Colonic mucosa (tissue), 4 donors: ENCODE measurements around the gene TLL2. TPM values are rescaled to one million over a fixed set of nuclear protein-coding genes. Genes with fewer than 3 reads are reported as not detected.

Experiments used
- DNase-seq: peaks from one replicate; pipeline ENCODE4 v3.0.0-alpha.2; 2020
- H3K27ac ChIP-seq: fragments of 200-600 bp; one replicate; pipeline ENCODE4 v1.8.0; 2021
- H3K27me3 ChIP-seq: fragments of 200-600 bp; one replicate; pipeline ENCODE4 v1.8.0; 2021
- H3K36me3 ChIP-seq: fragments of 200-600 bp; one replicate; pipeline ENCODE4 v1.8.0; 2021
- H3K4me1 ChIP-seq: fragments of 200-600 bp; one replicate; pipeline ENCODE4 v1.8.0; 2021; ENCODE audit warnings: mild to moderate bottlenecking
- H3K4me3 ChIP-seq: fragments of 200-600 bp; one replicate; pipeline ENCODE4 v1.8.0; 2021
- H3K9ac ChIP-seq, 2 donors: one replicate each; pipeline ENCODE4 v1.7.0; 2013; ENCODE audit warnings: control low read depth in 2 of 2, low read depth in 2 of 2, low read length in 2 of 2
- H3K9me3 ChIP-seq: fragments of 200-600 bp; one replicate; pipeline ENCODE4 v1.8.0; 2021
- intact Hi-C: fragments of 100-400 bp; cut with DNase I; formaldehyde crosslinking; loops from one replicate; pipeline ENCODE4 v1.14.1; 2022
- total RNA-seq, 2 donors: library from RNA; stranded (reverse); fragmentation: NEBNext Ultra II Directional in 1 of 2; extraction: Animal tissue kit (Norgen Biotek cat#: 25700) in 1 of 2; gene quantifications; one replicate each; pipeline ENCODE4 v1.2.1, GENCODE V29; 2021
- TF ChIP-seq, protein P1 (sequence below): fragments of 200-600 bp; IDR thresholded peaks from one replicate; pipeline ENCODE4 v1.8.0; 2022; ENCODE audit warnings: antibody characterized with exemption, mild to moderate bottlenecking
- donor health status: healthy.
- donor health status: DM: no; HTN: no; CAD: no.
- donor health status: DM: no; HTN: no; CAD: no.

TLL2 gene
- total RNA-seq, 2 donors from 2014 or later: 0.30 to 0.45 TPM

DNA sequence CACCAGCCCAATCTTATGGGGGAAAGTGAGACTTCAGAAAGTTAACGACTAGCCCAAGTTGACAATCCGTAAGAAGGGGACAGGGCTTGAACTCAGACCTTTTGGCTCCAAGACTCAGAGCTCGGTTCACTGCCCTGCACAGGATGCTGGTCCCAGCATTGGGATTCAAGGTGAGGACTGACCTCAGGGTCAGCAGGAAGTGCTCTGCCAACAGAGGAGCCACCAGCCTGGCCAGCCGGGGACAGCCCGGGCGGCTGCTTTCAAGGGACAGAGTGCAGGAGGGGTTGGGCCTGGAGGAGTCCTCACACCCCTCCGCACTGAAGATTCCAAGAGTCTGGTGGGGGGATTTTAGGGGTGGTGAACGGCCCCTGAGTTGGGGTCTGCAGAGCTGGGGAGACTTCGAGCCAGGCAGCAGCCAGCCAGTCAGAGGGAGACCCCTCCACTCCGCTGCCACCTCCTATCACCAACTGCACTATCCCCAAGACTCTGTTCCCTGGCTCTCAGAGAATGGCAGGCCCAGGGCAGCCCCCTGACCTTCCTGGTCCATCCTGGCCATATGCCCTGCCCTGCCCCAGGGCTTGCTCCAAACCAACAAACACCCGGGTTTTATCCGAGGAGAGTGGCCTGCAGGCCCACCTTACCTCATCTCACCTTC lies 19.7 kb downstream of the TLL2 start:
- Histone ChIP-seq H3K27me3 (no peaks in the 10 kb centered on the region), H3K9ac (no peak overlapping the region), H3K4me1 (no peaks in the 10 kb centered on the region), H3K27ac (no peak overlapping the region), H3K4me3 (no peak overlapping the region), H3K36me3 (no peaks in the 10 kb centered on the region), H3K9me3 (no peaks in the 10 kb centered on the region)
- intact Hi-C loops: no loop called here
- no peak for DNase-seq
- TF ChIP-seq, protein P1, sequence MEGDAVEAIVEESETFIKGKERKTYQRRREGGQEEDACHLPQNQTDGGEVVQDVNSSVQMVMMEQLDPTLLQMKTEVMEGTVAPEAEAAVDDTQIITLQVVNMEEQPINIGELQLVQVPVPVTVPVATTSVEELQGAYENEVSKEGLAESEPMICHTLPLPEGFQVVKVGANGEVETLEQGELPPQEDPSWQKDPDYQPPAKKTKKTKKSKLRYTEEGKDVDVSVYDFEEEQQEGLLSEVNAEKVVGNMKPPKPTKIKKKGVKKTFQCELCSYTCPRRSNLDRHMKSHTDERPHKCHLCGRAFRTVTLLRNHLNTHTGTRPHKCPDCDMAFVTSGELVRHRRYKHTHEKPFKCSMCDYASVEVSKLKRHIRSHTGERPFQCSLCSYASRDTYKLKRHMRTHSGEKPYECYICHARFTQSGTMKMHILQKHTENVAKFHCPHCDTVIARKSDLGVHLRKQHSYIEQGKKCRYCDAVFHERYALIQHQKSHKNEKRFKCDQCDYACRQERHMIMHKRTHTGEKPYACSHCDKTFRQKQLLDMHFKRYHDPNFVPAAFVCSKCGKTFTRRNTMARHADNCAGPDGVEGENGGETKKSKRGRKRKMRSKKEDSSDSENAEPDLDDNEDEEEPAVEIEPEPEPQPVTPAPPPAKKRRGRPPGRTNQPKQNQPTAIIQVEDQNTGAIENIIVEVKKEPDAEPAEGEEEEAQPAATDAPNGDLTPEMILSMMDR: no peak

DNA sequence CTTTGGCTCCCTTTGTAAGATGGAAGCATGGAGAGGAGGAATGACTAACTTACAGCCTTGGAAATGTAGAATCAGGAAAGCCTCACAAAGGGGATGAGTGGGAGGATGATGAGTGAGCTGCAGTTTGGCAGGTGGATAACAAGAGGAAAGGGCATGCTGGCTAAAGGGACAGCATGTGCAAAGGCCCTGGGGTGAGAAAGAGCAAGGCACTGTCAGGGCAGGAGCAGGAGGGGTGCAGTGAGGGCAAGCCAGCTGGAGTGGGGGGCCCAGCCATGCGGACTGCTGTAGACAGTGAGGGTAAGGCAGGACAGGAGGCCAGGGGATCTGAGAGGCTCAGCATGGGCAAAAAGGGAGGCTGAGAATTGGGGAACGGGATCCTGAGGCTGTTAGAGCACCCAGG lies 20.5 kb downstream of the TLL2 start:
- no peaks in the 10 kb centered on the region for H3K36me3 ChIP-seq
- DNase-seq: no peak
- no peaks in the 10 kb centered on the region for H3K9me3 ChIP-seq
- H3K27ac ChIP-seq: no peak overlapping the region
- no peaks in the 10 kb centered on the region for H3K4me1 ChIP-seq
- no peaks in the 10 kb centered on the region for H3K27me3 ChIP-seq
- H3K9ac ChIP-seq: no peak overlapping the region
- TF ChIP-seq, protein P1: no peak
- no peak overlapping the region for H3K4me3 ChIP-seq
- intact Hi-C loops: no loop called here

DNA sequence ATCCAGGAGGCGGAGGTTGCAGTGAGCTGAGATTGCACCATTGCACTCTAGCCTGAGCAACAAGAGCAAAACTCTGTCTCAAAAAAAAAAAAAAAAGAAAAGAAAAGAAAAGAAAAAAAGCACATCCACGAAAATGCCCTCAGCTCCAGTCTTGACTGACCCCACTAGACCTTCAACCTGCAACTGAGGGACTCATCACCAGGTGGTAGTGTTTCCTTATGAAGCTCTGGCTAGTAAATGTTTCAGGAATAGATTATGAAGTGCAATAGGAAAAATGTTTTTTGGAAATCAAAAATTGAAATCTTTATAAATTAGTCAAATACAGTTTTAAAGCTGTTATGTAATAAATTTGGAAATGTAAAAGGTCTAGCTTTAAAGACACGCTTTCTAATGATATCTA lies 22.4 kb downstream of the TLL2 start:
- no peak for DNase-seq
- no peak overlapping the region for H3K9ac ChIP-seq
- H3K4me1 ChIP-seq: no peaks in the 10 kb centered on the region
- H3K27me3 ChIP-seq: no peaks in the 10 kb centered on the region
- TF ChIP-seq, protein P1: no peak
- H3K27ac ChIP-seq: no peak overlapping the region
- no peaks in the 10 kb centered on the region for H3K36me3 ChIP-seq
- no peak overlapping the region for H3K4me3 ChIP-seq
- intact Hi-C loops: no loop called here
- no peaks in the 10 kb centered on the region for H3K9me3 ChIP-seq

DNA sequence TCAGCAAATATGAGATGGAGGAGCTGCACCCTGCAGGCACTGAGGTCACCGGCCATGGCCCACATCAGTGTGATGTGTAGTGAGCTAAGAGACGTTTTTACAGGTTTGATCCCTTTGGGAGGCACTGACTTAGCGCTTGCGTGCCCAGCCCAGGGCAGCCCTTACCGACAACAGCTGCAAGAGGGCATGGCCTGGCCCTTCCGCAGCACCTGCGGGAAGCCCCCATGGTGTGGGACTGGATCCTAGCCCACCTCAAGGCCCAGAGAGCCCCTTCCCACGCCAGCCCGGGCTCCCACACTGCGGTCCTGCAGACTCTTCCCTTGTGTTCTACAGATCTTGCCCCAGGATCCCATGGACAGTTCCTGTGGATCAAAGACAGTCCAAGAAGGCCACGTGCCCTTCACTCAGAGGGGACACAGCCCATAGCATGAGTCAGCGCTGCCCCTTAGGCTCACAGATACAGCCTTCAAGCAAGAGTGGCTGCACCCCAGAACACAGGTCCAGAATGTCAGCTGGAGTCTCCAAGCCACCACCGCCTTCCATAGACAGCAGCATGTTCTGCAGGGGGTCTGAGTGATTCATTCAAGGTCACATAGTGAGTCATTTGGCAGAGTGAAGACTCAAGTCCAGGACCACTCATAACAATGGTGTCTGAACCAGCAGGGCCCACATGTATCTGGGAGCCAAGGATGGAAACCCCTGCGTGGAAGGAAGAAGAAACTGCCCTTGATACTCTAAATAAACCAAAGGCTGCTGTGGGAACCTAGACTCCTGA lies 25.4 kb downstream of the TLL2 start:
- TF ChIP-seq, protein P1: no peak
- no peaks in the 10 kb centered on the region for H3K27me3 ChIP-seq
- H3K9me3 ChIP-seq: no peaks in the 10 kb centered on the region
- H3K4me3 ChIP-seq: no peak overlapping the region
- DNase-seq: no peak
- H3K4me1 ChIP-seq: no peaks in the 10 kb centered on the region
- no peak overlapping the region for H3K27ac ChIP-seq
- no peaks in the 10 kb centered on the region for H3K36me3 ChIP-seq
- intact Hi-C loops: no loop called here
- H3K9ac ChIP-seq: no peak overlapping the region

DNA sequence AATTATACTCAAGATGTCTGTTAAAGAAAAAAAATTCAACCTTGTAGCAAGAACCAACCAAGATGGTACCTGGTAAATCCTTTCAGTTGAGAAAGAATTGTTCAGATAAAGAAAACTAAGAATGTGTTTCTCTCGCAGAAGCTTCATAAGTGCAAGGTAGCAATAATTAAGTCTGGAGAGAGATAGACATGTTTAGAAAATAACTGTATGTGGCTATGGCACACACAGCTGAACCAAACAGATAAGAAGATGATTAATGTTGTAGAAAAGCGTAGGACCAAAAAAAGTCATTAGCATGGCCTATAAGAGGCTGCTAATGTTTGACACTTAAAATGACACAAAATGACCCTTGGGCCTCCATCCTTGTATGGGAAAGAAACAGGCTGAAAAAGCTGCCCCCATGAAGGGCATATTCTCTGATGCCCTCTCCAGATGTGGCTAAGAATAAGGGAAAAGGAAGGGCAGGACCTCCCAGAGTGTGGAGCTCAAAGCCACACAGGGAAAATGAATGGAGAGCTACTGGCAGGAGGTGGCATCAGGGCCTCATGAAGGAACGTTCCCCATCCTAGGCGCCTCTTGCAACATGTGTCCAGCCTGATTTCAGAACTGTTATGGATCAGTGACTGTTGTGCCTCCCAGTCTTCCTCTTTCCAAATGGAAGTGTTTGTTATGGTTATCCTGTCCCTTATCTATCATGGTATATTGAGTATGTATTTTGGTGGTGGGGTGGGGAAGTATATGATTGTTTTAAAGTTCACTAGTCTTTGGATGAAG lies 30.7 kb downstream of the TLL2 start:
- Histone ChIP-seq H3K27me3 (no peaks in the 10 kb centered on the region), H3K9me3 (no peaks in the 10 kb centered on the region), H3K4me1 (no peaks in the 10 kb centered on the region), H3K4me3 (no peak overlapping the region), H3K36me3 (no peaks in the 10 kb centered on the region), H3K27ac (no peak overlapping the region), H3K9ac (no peak overlapping the region)
- intact Hi-C loops: no loop called here
- no peak for DNase-seq
- TF ChIP-seq, protein P1: no peak
